Gastroesophageal sphincter (tissue), 4 donors: ENCODE data around the gene MRTFB. TPM values are rescaled to one million over a fixed set of nuclear protein-coding genes. Genes with fewer than 3 reads are reported as not detected.

Experiments
- ATAC-seq: fragments of 150-250 bp; one replicate; pipeline ENCODE4 v1.9.1; 2016; ENCODE audit warnings: mild to moderate bottlenecking, moderate library complexity
- H3K27ac ChIP-seq, 4 donors: fragments of 200-600 bp; sonication (generic) in 3 of 4; 1 replicate in 3 of 4; 2 replicates in 1 of 4; pipeline ENCODE4 v1.5.1; 2016 to 2019
- H3K27me3 ChIP-seq: fragments of 200-600 bp; sonication (generic); one replicate; pipeline ENCODE4 v1.5.1; 2019
- H3K36me3 ChIP-seq, 2 donors: fragments of 200-600 bp; sonication (generic); one replicate each; pipeline ENCODE4 v1.5.1; 2019; ENCODE audit warnings: control low read depth in 1 of 2
- H3K4me1 ChIP-seq, 3 donors: fragments of 200-600 bp; sonication (generic); 1 replicate in 2 of 3; 2 replicates in 1 of 3; pipeline ENCODE4 v1.5.1; 2016 to 2019; ENCODE audit warnings: control low read depth in 2 of 3
- H3K4me3 ChIP-seq, 2 donors: fragments of 200-600 bp; sonication (generic); one replicate each; pipeline ENCODE4 v1.5.1; 2019; ENCODE audit warnings: mild to moderate bottlenecking in 1 of 2, moderate library complexity in 1 of 2
- H3K9me3 ChIP-seq, 3 donors: fragments of 200-600 bp; sonication (generic); one replicate each; pipeline ENCODE4 v1.5.1; 2017 to 2019; ENCODE audit warnings: control low read depth in 2 of 3
- CTCF ChIP-seq, 4 experiments: fragments of 200-600 bp in 2 of 4; fragments of 450-650 bp in 2 of 4; sonication (generic) in 1 of 4; IDR thresholded peaks; one replicate each; pipeline ENCODE4 v1.5.1; 2017 to 2019; ENCODE audit warnings: antibody characterized with exemption in 4 of 4, mild to moderate bottlenecking in 2 of 4, moderate library complexity in 2 of 4
- EP300 ChIP-seq: sonication (generic); formaldehyde crosslinking; IDR thresholded peaks from one replicate; pipeline ENCODE4 v1.6.1; 2017; ENCODE audit warnings: antibody characterized with exemption, mild to moderate bottlenecking
- POLR2A ChIP-seq, 2 donors: fragments of 450-650 bp; IDR thresholded peaks; one replicate each; pipeline ENCODE4 v1.6.1; 2017; ENCODE audit warnings: antibody characterized with exemption in 2 of 2, mild to moderate bottlenecking in 2 of 2, moderate library complexity in 1 of 2
- POLR2AphosphoS5 ChIP-seq: sonication (generic); formaldehyde crosslinking; IDR thresholded peaks from one replicate; pipeline ENCODE4 v1.6.1; 2017; ENCODE audit warnings: antibody characterized with exemption
- WGBS, 2 donors: methylation state at CpG; one replicate each; pipeline ENCODE4 v1.1.5; 2018; ENCODE audit warnings: low coverage in 1 of 2; 5-methylcytosine and 5-hydroxymethylcytosine counted together
- total RNA-seq, 4 donors: library from RNA; depleted of rRNA; stranded (reverse); fragments of >200 nt; gene quantifications; one replicate each; pipeline ENCODE4 v1.1.0, GENCODE V29; 2016

Gene MRTFB
- total RNA-seq, 4 donors from 2014 or later: 38.8 to 53.1 (median 41.1) TPM

- no peaks in the 10 kb centered on the region for H3K9me3 ChIP-seq
- H3K27me3 ChIP-seq: no peaks in the 10 kb centered on the region
- no peak overlapping the region for H3K27ac ChIP-seq
- H3K4me3 ChIP-seq: no peak overlapping the region
- no peaks in the 10 kb centered on the region for H3K36me3 ChIP-seq
- no peak for ATAC-seq
- TF ChIP-seq CTCF (IDR thresholded peaks at IDR 0.05): no peak
- TF ChIP-seq POLR2AphosphoS5: no peak
- TF ChIP-seq EP300: no peak
- TF ChIP-seq POLR2A (IDR thresholded peaks at IDR 0.05): no peak
- WGBS, 2 donors: 40 to 100% methylated on average over 2 of the region's 7 CpGs
- no peaks in the 10 kb centered on the region for H3K4me1 ChIP-seq
Measured at GRCh38 chr16:14062261-14062660, 8.9 kb upstream of the MRTFB start.

GRCh38 chr16:14063618-14064581 lies 7.2 kb upstream of the MRTFB start:
- WGBS, 2 donors: 77 to 100% methylated on average over 5 to 6 of the region's 6 CpGs
- Histone ChIP-seq H3K4me3 (no peak overlapping the region), H3K27me3 (no peaks in the 10 kb centered on the region), H3K36me3 (no peaks in the 10 kb centered on the region), H3K9me3 (no peaks in the 10 kb centered on the region), H3K4me1 (no peaks in the 10 kb centered on the region), H3K27ac (no peak overlapping the region)
- no peak for ATAC-seq
- TF ChIP-seq POLR2A (IDR thresholded peaks at IDR 0.05) (no peak), CTCF (IDR thresholded peaks at IDR 0.05) (no peak), POLR2AphosphoS5 (no peak), EP300 (no peak)

- no CpG with 5 or more reads among the region's 4 CpGs for WGBS, 2 donors
- Histone ChIP-seq H3K27ac (no peak overlapping the region), H3K27me3 (no peaks in the 10 kb centered on the region), H3K4me1 (peaks cover 0 to 35% (median 0%) of the 10 kb centered on the region in 3 donors), H3K4me3 (no peak overlapping the region), H3K9me3 (no peaks in the 10 kb centered on the region), H3K36me3 (no peaks in the 10 kb centered on the region)
- no peak for TF ChIP-seq EP300
- no peak for TF ChIP-seq POLR2A (IDR thresholded peaks at IDR 0.05)
- TF ChIP-seq POLR2AphosphoS5: no peak
- TF ChIP-seq CTCF (IDR thresholded peaks at IDR 0.05): no peak
- no peak for ATAC-seq
Measured at GRCh38 chr16:14069818-14070217, 1.3 kb upstream of the MRTFB start.

GRCh38 chr16:14070555-14070876 lies 603 bp upstream of the MRTFB start:
- H3K27me3 ChIP-seq: no peaks in the 10 kb centered on the region
- no peaks in the 10 kb centered on the region for H3K9me3 ChIP-seq
- ATAC-seq: no peak
- TF ChIP-seq EP300: no peak
- TF ChIP-seq CTCF (IDR thresholded peaks at IDR 0.05): no peak
- TF ChIP-seq POLR2AphosphoS5: no peak
- H3K27ac ChIP-seq: peak overlapping the region in 3 of 4 donors; percentile 83 to 92 (median 85)
- peaks cover 0 to 40% (median 0%) of the 10 kb centered on the region in 3 donors for H3K4me1 ChIP-seq
- H3K4me3 ChIP-seq: peak overlapping the region; percentile 90 to 93
- peaks cover 0 to 4% of the 10 kb centered on the region in 2 donors for H3K36me3 ChIP-seq
- 60% methylated on average over 3 of the region's 4 CpGs; no CpG with 5 or more reads in 1 of the 2 donors for WGBS, 2 donors
